Raji (cell line): Measurements from ENCODE around the gene GPR33.

Source experiments
- POLR2A ChIP-seq: IDR thresholded peaks from 2 replicates; pipeline ENCODE4 v1.6.1; 2011; ENCODE audit warnings: low read depth, low read length, control low read depth; ENCODE audit not compliant: insufficient read depth

Gene GPR33, protein sequence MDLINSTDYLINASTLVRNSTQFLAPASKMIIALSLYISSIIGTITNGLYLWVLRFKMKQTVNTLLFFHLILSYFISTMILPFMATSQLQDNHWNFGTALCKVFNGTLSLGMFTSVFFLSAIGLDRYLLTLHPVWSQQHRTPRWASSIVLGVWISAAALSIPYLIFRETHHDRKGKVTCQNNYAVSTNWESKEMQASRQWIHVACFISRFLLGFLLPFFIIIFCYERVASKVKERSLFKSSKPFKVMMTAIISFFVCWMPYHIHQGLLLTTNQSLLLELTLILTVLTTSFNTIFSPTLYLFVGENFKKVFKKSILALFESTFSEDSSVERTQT

GRCh38 chr14:31487886-31488285 is at the start of gene GPR33:
Gene GPR33, minus strand, starts transcription at chr14:31488039. Its CDS starts 4,074 bp downstream, at chr14:31483965.
- no peak for TF ChIP-seq POLR2A

DNA sequence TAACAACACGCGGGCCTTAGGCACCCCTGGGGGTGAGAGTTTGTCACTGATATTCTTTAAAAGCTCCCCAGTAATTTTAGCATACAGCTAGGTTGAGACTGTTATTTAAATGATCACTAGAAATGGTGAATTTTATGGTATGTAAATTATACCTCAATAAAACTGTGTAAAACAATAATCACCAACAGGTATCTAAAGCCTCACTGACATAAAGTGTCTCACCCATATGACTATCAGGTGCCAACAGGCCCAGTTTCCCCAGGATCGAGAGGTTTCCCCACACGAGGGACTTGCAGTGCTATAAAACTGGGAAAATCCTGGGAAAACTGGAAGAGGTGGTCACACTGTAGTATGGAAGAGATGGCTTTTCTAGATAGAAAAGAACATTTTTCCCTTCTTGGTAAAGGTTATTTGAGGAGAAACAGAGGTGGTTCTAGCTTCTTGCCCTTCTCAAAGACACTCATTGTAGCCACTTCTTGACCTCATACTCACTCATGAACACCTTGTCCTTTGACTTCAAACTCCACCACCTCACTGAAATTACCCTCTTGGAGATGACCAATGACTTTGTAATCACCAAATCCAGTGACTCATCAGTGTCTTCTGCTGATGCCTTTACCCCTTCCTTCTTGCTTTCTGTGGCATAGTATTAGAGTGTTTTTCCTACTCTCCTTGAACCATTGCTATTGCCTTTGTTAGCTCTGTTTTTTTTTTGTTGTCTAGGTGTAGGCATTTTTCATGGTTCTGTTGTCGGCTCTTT is 48.5 kb upstream of the GPR33 start:
- no peak for TF ChIP-seq POLR2A

GRCh38 chr14:31530136-31530535 is 42.3 kb upstream of the GPR33 start:
- no peak for TF ChIP-seq POLR2A

GRCh38 chr14:31529053-31529452 is 41.2 kb upstream of the GPR33 start:
- no peak for TF ChIP-seq POLR2A

- no peak for TF ChIP-seq POLR2A
Measured at GRCh38 chr14:31527546-31527945, 39.7 kb upstream of the GPR33 start.

DNA sequence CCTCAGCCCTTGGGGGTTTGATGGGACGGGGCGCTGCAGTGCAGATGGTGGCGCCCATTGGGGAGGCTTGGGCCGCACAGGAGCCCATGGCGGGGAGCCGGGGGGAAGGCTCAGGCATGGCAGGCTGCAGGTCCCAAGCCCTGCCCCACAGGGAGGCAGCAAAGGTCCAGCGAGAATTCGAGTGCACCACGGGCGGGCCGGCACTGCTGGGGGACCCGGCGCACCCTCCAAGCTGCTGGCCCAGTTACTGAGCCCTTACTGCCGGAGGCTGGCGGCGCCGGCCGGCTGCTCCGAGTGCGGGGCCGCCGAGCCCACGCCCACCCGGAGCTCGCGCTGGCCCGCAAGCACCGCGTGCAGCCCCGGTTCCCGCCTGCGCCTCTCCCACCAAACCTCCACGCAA is 39.2 kb upstream of the GPR33 start:
- no peak for TF ChIP-seq POLR2A

DNA sequence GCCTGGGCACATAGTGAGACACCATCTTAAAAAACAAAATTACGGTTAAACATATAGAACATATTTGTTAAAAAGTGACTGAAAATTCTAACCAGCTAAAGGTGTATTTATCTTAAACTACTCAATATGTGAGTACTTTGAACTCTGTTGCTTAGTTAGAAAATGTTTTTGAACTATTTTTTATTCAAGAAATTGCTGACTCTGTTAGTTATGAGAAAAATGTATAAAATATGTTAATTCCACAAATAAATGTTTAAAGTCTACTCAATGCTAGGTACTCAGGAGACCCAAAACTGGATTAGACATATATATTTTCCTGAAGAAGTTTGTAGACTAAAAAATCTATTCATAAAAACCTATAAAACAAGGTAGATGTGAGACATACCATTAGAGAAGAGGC is 23.0 kb upstream of the GPR33 start:
- no peak for TF ChIP-seq POLR2A

GRCh38 chr14:31510222-31510621 is 22.4 kb upstream of the GPR33 start:
- TF ChIP-seq POLR2A, result no peak

GRCh38 chr14:31508135-31508534 is 20.3 kb upstream of the GPR33 start:
- TF ChIP-seq POLR2A, result no peak

- no peak for TF ChIP-seq POLR2A
Measured at GRCh38 chr14:31505411-31505810, 17.6 kb upstream of the GPR33 start.

DNA sequence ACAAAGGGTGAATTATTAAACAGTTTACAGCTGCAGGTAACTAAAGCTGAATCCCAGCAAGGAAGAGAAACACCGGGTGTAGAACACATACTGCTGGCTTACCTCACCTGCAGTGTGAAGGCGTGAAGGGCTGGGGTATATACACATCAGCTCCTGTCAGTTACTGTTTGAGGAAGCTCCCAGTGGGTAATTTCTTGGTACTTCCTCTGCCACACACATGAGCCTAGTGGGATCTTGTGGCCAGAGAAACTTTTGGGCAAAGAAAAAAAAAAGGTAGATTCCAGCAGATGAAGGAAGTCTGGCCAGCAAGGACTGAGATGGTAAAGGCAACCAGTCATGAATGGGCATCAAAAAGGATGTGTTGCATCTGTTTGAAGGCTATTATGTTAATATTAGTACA is 14.0 kb upstream of the GPR33 start:
- TF ChIP-seq POLR2A, result no peak

- no peak for TF ChIP-seq POLR2A
Measured at GRCh38 chr14:31492759-31493498, 5.1 kb upstream of the GPR33 start.

DNA sequence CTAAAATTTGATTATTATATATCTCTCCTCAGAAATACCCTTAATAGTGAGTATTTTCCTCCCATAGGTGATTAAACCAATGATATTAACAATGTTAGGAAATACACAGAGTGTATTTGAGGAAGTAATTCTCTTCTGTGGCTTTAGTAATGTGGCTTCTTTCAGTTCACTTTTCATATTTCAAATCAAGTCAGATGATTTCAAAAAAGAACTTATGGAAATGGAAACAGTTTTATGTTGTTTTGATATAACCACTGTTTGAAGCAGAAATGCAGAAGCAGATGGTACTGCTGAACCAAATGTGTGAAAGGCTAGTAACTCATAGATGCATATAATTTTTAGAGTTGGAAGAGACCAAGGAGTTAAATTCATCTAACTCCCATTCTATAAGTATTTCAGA is 1.9 kb upstream of the GPR33 start:
- TF ChIP-seq POLR2A, result no peak

GRCh38 chr14:31486764-31487163 is 1.1 kb downstream of the GPR33 start:
- TF ChIP-seq POLR2A, result no peak

GRCh38 chr14:31484754-31485153 is 3.1 kb downstream of the GPR33 start:
- TF ChIP-seq POLR2A, result no peak

- TF ChIP-seq POLR2A, result no peak
Measured at GRCh38 chr14:31480156-31480555, 7.7 kb downstream of the GPR33 start.

DNA sequence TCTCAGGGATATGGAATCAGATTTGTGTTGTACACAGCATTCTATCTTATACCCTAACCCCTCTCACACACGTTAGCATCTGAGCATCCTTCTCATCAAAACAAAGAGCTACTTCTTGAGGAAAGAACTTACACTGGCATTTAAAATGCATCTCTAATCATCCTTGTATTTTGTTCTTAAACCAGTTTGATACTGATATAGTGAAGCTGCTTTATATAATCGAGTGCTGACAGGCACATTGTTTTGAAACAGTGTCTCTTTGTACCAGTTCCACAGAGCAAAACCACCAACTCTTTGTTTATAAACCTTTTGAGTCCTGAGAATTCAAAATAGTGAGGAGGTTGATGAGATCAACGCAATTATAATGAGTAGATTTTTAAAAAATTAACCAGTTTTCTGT is 8.8 kb downstream of the GPR33 start:
- TF ChIP-seq POLR2A, result no peak

- no peak for TF ChIP-seq POLR2A
Measured at GRCh38 chr14:31477248-31477647, 10.6 kb downstream of the GPR33 start.
